ENCODE measurements around the gene KNDC1. TPM values are rescaled to one million over a fixed set of nuclear protein-coding genes. Genes with fewer than 3 reads are reported as not detected.
"Not testable (repeated sequence)": the region's sequence is repeated elsewhere in the genome, so short reads cannot be mapped to it uniquely, and the experiment has no call there.

KNDC1 gene
- total RNA-seq, 1 donor from 2014 or later: 10.3 TPM

DNA sequence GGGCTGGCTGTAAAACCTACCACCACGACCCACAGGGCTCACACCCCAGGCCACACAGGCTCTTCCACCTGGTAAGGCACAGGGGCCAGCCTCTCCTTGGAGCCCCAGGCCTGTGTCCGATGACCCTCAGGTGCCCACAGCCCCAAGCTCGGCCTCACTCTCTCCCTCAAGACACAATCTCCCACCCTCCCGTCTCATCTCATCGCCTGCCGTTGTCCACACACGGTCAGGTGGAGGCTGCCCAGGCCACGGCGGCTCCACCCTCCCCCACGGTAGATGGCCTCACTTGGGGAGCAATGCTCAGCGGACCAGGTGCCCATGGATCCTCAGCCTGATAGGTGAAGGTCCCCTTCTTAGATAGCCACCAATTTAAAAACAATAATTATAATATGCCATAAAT is 61.3 kb downstream of the KNDC1 start:
- Histone ChIP-seq H3K36me3 (no peaks in the 10 kb centered on the region), H3K27me3 (ENCODE audit: low read depth) (peaks cover 28% of the 10 kb centered on the region), H3K27ac (no peak overlapping the region), H3K4me1 (peaks cover 7% of the 10 kb centered on the region), H3K9me3 (no peaks in the 10 kb centered on the region), H3K4me3 (no peak overlapping the region)
- TF ChIP-seq, protein P1, sequence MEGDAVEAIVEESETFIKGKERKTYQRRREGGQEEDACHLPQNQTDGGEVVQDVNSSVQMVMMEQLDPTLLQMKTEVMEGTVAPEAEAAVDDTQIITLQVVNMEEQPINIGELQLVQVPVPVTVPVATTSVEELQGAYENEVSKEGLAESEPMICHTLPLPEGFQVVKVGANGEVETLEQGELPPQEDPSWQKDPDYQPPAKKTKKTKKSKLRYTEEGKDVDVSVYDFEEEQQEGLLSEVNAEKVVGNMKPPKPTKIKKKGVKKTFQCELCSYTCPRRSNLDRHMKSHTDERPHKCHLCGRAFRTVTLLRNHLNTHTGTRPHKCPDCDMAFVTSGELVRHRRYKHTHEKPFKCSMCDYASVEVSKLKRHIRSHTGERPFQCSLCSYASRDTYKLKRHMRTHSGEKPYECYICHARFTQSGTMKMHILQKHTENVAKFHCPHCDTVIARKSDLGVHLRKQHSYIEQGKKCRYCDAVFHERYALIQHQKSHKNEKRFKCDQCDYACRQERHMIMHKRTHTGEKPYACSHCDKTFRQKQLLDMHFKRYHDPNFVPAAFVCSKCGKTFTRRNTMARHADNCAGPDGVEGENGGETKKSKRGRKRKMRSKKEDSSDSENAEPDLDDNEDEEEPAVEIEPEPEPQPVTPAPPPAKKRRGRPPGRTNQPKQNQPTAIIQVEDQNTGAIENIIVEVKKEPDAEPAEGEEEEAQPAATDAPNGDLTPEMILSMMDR (IDR thresholded peaks at IDR 0.05): no peak
- DNase-seq: no peak
- ATAC-seq: no peak
- intact Hi-C loops (cut with DNase I): no loop called here

DNA sequence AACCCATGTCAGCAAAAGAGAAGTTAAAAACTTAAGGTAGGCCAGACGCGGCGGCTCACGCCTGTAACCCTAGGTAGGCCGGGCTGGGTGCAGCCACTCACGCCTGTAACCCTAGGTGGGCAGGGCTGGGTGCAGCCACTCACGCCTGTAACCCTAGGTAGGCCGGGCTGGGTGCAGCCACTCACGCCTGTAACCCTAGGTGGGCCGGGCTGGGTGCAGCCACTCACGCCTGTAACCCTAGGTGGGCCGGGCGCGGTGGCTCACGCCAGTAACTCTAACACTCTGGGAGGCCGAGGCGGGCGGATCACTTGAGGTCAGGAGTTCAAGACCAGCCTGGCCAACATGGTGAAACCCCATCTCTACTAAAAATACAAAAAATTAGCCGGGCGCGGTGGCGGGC is 61.7 kb downstream of the KNDC1 start:
- H3K9me3 ChIP-seq; intact Hi-C loops (cut with DNase I); H3K36me3 ChIP-seq; H3K4me1 ChIP-seq; ATAC-seq; H3K4me3 ChIP-seq; H3K27ac ChIP-seq; DNase-seq: not testable (repeated sequence)
- peaks cover 32% of the 10 kb centered on the region for H3K27me3 ChIP-seq (ENCODE audit: low read depth)

DNA sequence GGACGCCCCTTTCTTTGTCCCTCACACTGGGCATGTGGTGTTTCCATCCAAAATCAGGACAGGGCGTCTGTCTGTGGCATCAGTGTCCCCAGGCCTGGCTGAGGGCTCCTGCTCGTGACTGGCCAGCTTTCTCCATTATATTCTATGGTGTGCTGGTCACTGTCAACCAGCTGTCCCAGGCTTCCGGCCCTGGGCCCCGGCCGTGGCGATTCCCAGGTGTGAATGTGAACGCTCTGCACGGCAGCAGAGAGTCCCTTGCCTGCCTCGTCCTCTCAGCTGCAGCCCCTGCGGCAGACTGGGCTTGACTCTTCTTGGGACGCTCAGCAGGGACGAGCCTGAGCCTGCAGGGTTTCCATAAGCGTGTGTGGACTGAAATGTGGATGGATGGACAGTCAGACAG is 64.1 kb downstream of the KNDC1 start:
- ATAC-seq (no peak), DNase-seq (no peak)
- Histone ChIP-seq H3K9me3 (no peaks in the 10 kb centered on the region), H3K27ac (no peak overlapping the region), H3K27me3 (ENCODE audit: low read depth) (peaks cover 55% of the 10 kb centered on the region), H3K36me3 (no peaks in the 10 kb centered on the region), H3K4me3 (no peak overlapping the region), H3K4me1 (peaks cover 7% of the 10 kb centered on the region)
- intact Hi-C loops (cut with DNase I): no loop called here
- TF ChIP-seq, protein P1 (IDR thresholded peaks at IDR 0.05): no peak

DNA sequence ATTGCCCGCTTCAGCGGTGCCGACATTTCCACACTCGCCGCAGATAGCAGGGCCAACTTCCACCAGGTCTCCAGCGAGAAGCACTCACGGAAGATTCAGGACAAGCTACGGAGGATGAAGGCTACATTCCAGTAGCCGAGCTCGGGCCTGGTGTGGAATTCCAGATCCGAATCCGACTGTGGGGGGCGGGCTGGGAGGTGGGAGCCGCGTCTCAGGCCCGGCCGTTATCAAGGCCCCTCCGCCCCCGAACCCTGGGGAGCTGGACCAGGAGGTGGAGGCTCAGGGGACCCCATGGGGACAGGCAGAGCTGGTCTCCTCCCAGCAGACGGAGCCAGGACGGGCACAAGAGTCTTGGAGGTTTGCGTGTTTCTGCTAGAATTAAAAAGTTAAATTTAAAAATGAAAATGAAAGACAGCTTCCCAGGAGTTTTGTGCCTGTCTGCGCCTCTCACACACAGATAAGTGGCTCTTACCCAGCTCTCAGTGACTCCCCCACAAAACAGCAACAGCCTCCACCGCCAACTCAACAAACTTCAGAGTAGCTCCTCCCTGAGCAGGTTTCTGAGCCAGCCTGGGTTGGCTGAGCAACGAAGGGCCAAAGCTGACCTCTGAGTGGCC is 64.8 kb downstream of the KNDC1 start:
- Histone ChIP-seq H3K4me3 (peak overlapping the region; percentile 21), H3K36me3 (no peaks in the 10 kb centered on the region), H3K27me3 (ENCODE audit: low read depth) (peaks cover 59% of the 10 kb centered on the region), H3K27ac (peak overlapping the region; percentile 38), H3K4me1 (peaks cover 13% of the 10 kb centered on the region), H3K9me3 (no peaks in the 10 kb centered on the region)
- intact Hi-C loops (cut with DNase I): no loop called here
- no peak for DNase-seq
- peak; percentile 68 to 90 for ATAC-seq
- TF ChIP-seq, protein P1 (IDR thresholded peaks at IDR 0.05): no peak

DNA sequence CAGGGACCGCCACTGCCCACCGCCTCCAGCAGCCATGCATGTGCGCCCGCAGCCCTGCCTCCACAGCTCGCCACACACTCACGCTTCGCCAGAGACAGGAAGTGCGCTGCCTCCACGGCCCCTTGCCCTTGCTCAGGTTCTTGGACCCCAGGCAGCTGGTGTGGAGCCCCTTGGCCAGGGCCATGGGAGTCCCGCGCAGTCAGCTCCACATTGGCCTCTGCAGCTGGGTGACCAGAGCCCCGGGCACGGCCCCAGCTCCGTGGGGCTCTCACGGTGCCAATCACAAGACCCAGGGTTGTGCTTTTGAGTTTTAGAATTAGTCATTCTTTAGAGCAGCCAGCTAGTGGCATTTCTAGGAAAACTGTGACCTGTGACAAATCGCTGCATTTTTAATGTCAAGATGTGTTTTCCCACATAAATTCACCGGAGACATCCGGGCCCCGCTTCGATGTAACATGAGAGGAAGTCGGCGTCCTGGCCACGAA is 65.7 kb downstream of the KNDC1 start:
- intact Hi-C loops (cut with DNase I): no loop called here
- ATAC-seq (peak in 1 of 2 donors; percentile 5), DNase-seq (no peak)

DNA sequence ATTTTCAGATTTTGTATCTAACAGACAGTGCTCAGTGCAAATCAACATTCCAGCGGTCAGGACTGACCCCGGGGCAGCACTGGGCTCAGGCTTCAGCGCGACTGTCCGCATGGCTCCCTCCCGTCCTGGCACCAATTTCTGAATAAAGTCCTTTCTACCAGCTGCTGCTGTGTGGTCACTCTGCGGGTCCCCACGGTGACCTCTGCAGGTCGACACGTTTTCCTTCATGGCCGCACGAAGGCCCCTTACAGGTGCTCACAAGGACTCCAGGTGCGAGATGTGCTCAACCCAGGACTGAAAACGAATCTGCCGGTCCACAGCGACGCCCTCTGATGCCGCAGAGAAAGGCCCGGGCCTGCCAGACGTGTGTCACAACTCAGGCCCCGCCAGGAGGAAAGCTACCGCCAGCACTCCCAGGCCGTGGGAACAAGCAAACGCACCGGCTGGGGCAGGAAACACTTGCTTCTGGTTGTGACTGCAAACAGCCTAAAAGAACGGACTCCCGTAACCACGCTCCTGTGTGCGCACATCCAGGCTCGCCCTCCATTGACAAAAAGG is 66.3 kb downstream of the KNDC1 start:
- H3K4me3 ChIP-seq: no peak overlapping the region
- ATAC-seq: no peak
- peaks cover 64% of the 10 kb centered on the region for H3K27me3 ChIP-seq (ENCODE audit: low read depth)
- intact Hi-C loops (cut with DNase I): no loop called here
- TF ChIP-seq, protein P1 (IDR thresholded peaks at IDR 0.05): no peak
- no peaks in the 10 kb centered on the region for H3K9me3 ChIP-seq
- peaks cover 14% of the 10 kb centered on the region for H3K4me1 ChIP-seq
- H3K27ac ChIP-seq: no peak overlapping the region
- no peak for DNase-seq
- H3K36me3 ChIP-seq: no peaks in the 10 kb centered on the region

More for the DNA sequence above, 65.7 kb downstream of the KNDC1 start:
- TF ChIP-seq, protein P1 (IDR thresholded peaks at IDR 0.05): no peak
- Histone ChIP-seq H3K9me3 (no peaks in the 10 kb centered on the region), H3K27me3 (ENCODE audit: low read depth) (peaks cover 65% of the 10 kb centered on the region), H3K27ac (no peak overlapping the region), H3K4me3 (no peak overlapping the region), H3K4me1 (peaks cover 14% of the 10 kb centered on the region), H3K36me3 (no peaks in the 10 kb centered on the region)

Measured in lower lobe of right lung (tissue), 2 donors.